GM12892 (cell line): ENCODE results near the gene SYNE4.
A peak's percentile ranks its signal among the peaks of the same experiment; 100 is the strongest.

ENCODE experiments used
- DNase-seq: peaks from one replicate; pipeline ENCODE4 v3.0.0; 2011; ENCODE audit not compliant: insufficient read length
- FAIRE-seq: peaks from 2 replicates; lab custom pipeline; 2011; peaks lifted over from hg19 to GRCh38; lab: Jason Lieb, UNC
- POLR2A ChIP-seq: IDR thresholded peaks from 2 replicates; pipeline ENCODE4 v1.6.1; 2011; ENCODE audit warnings: low read depth, low read length, control low read depth
- POLR2AphosphoS5 ChIP-seq: IDR thresholded peaks from 2 replicates; pipeline ENCODE4 v1.6.1; 2011; ENCODE audit warnings: low read depth, low read length, control low read depth
- TAF1 ChIP-seq: IDR thresholded peaks from 2 replicates; pipeline ENCODE4 v1.6.1; 2011; ENCODE audit warnings: low read depth, mild to moderate bottlenecking, control low read depth, low read length, borderline replicate concordance

SYNE4 gene

GRCh38 chr19:36019061-36019670 lies 10.6 kb upstream of the SYNE4 start:
- no peak for TF ChIP-seq TAF1
- no peak for TF ChIP-seq POLR2A
- no peak for TF ChIP-seq POLR2AphosphoS5
- no peak for DNase-seq
- FAIRE-seq, result no peak

- DNase-seq (peak; percentile 99), FAIRE-seq (peak; percentile 98)
- TF ChIP-seq TAF1, result peak; percentile 59
- peak; percentile 40; the same call in 1 of the 2 replicates for TF ChIP-seq POLR2AphosphoS5
- peak; percentile 83 for TF ChIP-seq POLR2A
These were observed 5.7 kb upstream of the SYNE4 start, which contains the start of gene ALKBH6 for GRCh38 chr19:36014012-36014924. TSS of gene ALKBH6 (minus strand) at chr19:36014213. CDS start at chr19:36013397, 816 bp downstream.

- no peak for TF ChIP-seq TAF1
- TF ChIP-seq POLR2A, result no peak
- TF ChIP-seq POLR2AphosphoS5, result no peak
- DNase-seq (no peak), FAIRE-seq (no peak)
These were observed 4.8 kb upstream of the SYNE4 start for GRCh38 chr19:36013280-36014011.

GRCh38 chr19:36010402-36010801 lies 1.8 kb upstream of the SYNE4 start:
- DNase-seq (no peak), FAIRE-seq (no peak)
- TF ChIP-seq POLR2A (no peak), TAF1 (no peak), POLR2AphosphoS5 (no peak)

- no peak for DNase-seq
- FAIRE-seq, result no peak
- TF ChIP-seq TAF1 (no peak), POLR2A (no peak), POLR2AphosphoS5 (no peak)
These were observed 1.2 kb upstream of the SYNE4 start for GRCh38 chr19:36009633-36010379.

GRCh38 chr19:36009220-36009619 lies 607 bp upstream of the SYNE4 start:
- DNase-seq (peak; percentile 70), FAIRE-seq (peak; percentile 87)
- TF ChIP-seq TAF1 (no peak), POLR2AphosphoS5 (no peak), POLR2A (peak; percentile 47; the same call in 1 of the 2 replicates)

- no peak for FAIRE-seq
- TF ChIP-seq POLR2A, result no peak
- TF ChIP-seq POLR2AphosphoS5, result no peak
- DNase-seq, result no peak
These were observed 1.7 kb downstream of the SYNE4 start for GRCh38 chr19:36006955-36007354.

GRCh38 chr19:36003284-36003683 lies 5.3 kb downstream of the SYNE4 start:
- TF ChIP-seq TAF1 (no peak), POLR2AphosphoS5 (no peak), POLR2A (no peak)
- FAIRE-seq (no peak), DNase-seq (no peak)

GRCh38 chr19:36001605-36002004 lies 7.0 kb downstream of the SYNE4 start:
- TF ChIP-seq POLR2A (no peak), TAF1 (no peak), POLR2AphosphoS5 (no peak)
- FAIRE-seq, result no peak
- no peak for DNase-seq

GRCh38 chr19:35996777-35997176 lies 11.8 kb downstream of the SYNE4 start:
- DNase-seq (no peak), FAIRE-seq (no peak)
- TF ChIP-seq TAF1, result no peak
- TF ChIP-seq POLR2A, result no peak
- TF ChIP-seq POLR2AphosphoS5, result no peak

- FAIRE-seq (peak; percentile 100), DNase-seq (peak; percentile 96)
- peak; percentile 95 for TF ChIP-seq POLR2A
- peak; percentile 80; the same call in 1 of the 2 replicates for TF ChIP-seq TAF1
- TF ChIP-seq POLR2AphosphoS5, result peak; percentile 82; the same call in 1 of the 2 replicates
These were observed 13.3 kb downstream of the SYNE4 start, which contains the start of gene SDHAF1 for GRCh38 chr19:35995048-35995993. TSS of gene SDHAF1 (plus strand) at chr19:35995188. CDS start at chr19:35995275, 87 bp downstream.
